Glutamatergic neuron (in vitro differentiated cells): ENCODE data around the gene ABI1. TPM values are rescaled to one million over a fixed set of nuclear protein-coding genes. Genes with fewer than 3 reads are reported as not detected.

Experiments
- DNase-seq: peaks from one replicate; pipeline ENCODE4 v3.0.0; 2022
- H3K27ac Mint-ChIP-seq: one replicate; pipeline ENCODE4 v1.8.0; 2020; ENCODE audit warnings: mild to moderate bottlenecking, mixed read lengths, inconsistent platforms; ENCODE audit not compliant: unreplicated experiment
- H3K27me3 Mint-ChIP-seq: one replicate; pipeline ENCODE4 v1.8.0; 2020; ENCODE audit warnings: mild to moderate bottlenecking, moderate library complexity, mixed read lengths, inconsistent platforms; ENCODE audit not compliant: unreplicated experiment
- H3K36me3 Mint-ChIP-seq: one replicate; pipeline ENCODE4 v1.8.0; 2020; ENCODE audit warnings: mild to moderate bottlenecking, mixed read lengths, inconsistent platforms; ENCODE audit not compliant: unreplicated experiment
- H3K4me1 Mint-ChIP-seq: one replicate; pipeline ENCODE4 v1.8.0; 2020; ENCODE audit warnings: mild to moderate bottlenecking, low read depth, mixed read lengths, inconsistent platforms; ENCODE audit not compliant: unreplicated experiment
- H3K4me3 Mint-ChIP-seq: one replicate; pipeline ENCODE4 v1.8.0; 2020; ENCODE audit warnings: mild to moderate bottlenecking, mixed read lengths, inconsistent platforms; ENCODE audit not compliant: unreplicated experiment
- H3K9me3 Mint-ChIP-seq: one replicate; pipeline ENCODE4 v1.8.0; 2020; ENCODE audit warnings: mild to moderate bottlenecking, moderate library complexity, mixed read lengths, inconsistent platforms; ENCODE audit not compliant: unreplicated experiment
- total RNA-seq: library from RNA; stranded (reverse); fragmentation: NEBNext Ultra II Directional; extraction: Animal tissue kit (Norgen Biotek cat#: 25700); gene quantifications from one replicate; pipeline ENCODE4 v1.2.1, GENCODE V29; 2021; ENCODE audit not compliant: unreplicated experiment
- TF ChIP-seq, protein P1 (sequence below): fragments of 200-600 bp; sonication (generic); IDR thresholded peaks from one replicate; pipeline ENCODE4 v1.5.0; 2021; ENCODE audit not compliant: partially characterized antibody, unreplicated experiment

ABI1 gene
- total RNA-seq, 1 donor from 2014 or later, result 37.3 TPM

GRCh38 chr10:26699631-26700030 lies 161.1 kb downstream of the ABI1 start:
- Mint-ChIP-seq H3K27ac (no peak overlapping the region), H3K36me3 (peaks cover 7% of the 10 kb centered on the region), H3K9me3 (peaks cover 13% of the 10 kb centered on the region), H3K4me1 (peaks cover 7% of the 10 kb centered on the region), H3K27me3 (peaks cover 9% of the 10 kb centered on the region), H3K4me3 (no peak overlapping the region)
- DNase-seq, result no peak
- TF ChIP-seq, protein P1, sequence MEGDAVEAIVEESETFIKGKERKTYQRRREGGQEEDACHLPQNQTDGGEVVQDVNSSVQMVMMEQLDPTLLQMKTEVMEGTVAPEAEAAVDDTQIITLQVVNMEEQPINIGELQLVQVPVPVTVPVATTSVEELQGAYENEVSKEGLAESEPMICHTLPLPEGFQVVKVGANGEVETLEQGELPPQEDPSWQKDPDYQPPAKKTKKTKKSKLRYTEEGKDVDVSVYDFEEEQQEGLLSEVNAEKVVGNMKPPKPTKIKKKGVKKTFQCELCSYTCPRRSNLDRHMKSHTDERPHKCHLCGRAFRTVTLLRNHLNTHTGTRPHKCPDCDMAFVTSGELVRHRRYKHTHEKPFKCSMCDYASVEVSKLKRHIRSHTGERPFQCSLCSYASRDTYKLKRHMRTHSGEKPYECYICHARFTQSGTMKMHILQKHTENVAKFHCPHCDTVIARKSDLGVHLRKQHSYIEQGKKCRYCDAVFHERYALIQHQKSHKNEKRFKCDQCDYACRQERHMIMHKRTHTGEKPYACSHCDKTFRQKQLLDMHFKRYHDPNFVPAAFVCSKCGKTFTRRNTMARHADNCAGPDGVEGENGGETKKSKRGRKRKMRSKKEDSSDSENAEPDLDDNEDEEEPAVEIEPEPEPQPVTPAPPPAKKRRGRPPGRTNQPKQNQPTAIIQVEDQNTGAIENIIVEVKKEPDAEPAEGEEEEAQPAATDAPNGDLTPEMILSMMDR, result no peak

DNA sequence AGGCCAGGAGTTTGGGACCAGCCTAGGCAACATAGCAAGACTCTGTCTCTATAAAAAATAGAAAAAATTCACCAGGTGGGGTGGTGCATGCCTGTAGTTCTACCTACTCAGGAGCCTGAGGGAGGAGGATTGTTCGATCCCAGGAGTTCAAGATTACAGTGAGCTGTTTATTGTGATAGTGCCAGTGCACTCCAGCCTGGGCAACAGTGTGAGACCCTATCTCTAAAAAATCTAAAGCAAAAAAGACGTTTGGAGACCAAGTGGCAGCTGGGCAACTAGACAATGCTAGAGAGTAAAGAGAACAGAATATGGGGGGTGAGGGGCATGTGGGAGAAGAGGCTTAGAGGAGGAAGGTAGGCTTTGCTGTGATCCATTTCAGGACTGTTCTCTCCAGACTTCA lies 161.8 kb downstream of the ABI1 start:
- DNase-seq, result no peak
- H3K27ac Mint-ChIP-seq, result no peak overlapping the region
- TF ChIP-seq, protein P1, result no peak

GRCh38 chr10:26697922-26698608 lies 162.7 kb downstream of the ABI1 start:
- peaks cover 13% of the 10 kb centered on the region for H3K9me3 Mint-ChIP-seq
- TF ChIP-seq, protein P1, result no peak

More for the DNA sequence above, 161.8 kb downstream of the ABI1 start:
- peaks cover 13% of the 10 kb centered on the region for H3K9me3 Mint-ChIP-seq
- H3K4me1 Mint-ChIP-seq, result peaks cover 7% of the 10 kb centered on the region
- H3K4me3 Mint-ChIP-seq, result peak overlapping the region; percentile 99
- H3K27me3 Mint-ChIP-seq, result peaks cover 9% of the 10 kb centered on the region
- peaks cover 7% of the 10 kb centered on the region for H3K36me3 Mint-ChIP-seq

DNA sequence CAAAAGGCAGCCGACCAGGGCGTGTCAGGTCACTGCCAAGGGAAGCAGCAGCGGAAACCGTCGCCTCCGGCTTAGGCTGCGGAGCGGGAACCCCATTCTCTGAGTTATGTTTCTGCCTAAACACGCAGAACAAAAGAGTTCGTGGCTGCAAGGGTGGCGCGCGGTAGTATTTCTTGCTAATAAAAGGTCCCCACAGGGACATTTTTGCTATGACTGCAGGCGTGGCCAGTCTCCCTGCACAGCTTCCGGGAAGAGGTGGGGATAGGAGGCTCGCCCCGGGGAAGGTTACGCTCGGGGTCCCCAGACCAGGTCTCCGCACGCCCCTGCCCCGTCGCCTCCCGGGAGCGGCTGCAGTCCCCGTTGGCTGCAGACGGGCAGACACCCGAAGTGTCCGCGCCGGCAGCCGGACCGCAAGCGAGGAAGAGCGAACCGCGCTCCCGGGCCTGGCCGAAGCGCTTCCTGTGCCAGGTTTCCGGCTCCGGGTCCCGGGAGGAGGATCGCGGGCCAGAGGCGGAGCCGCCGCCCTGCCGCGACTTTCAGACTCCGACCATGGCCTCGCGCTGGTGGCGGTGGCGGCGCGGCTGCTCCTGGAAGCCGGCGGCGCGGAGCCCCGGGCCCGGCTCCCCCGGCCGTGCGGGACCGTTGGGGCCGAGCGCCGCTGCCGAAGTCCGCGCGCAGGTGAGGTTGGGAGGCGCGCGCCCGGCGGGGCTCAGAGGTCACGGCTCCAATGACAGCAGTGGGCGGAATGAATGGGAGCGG lies 163.4 kb downstream of the ABI1 start, which contains the start of gene PDSS1:
PDSS1 (plus strand) TSS at position 539 of the 759 bp plus-strand sequence; CDS start at position 550, 11 bp downstream.
- Mint-ChIP-seq H3K4me1 (peaks cover 7% of the 10 kb centered on the region), H3K36me3 (peaks cover 7% of the 10 kb centered on the region), H3K27ac (peak within 1 kb of the TSS; percentile 92), H3K4me3 (peak within 1 kb of the TSS; percentile 99), H3K9me3 (peaks cover 13% of the 10 kb centered on the region), H3K27me3 (peaks cover 9% of the 10 kb centered on the region)
- TF ChIP-seq, protein P1, result no peak
- peak; percentile 81 for DNase-seq

More at GRCh38 chr10:26697922-26698608, 162.7 kb downstream of the ABI1 start:
- H3K27ac Mint-ChIP-seq, result peak overlapping the region; percentile 84
- no peak for DNase-seq
- peak overlapping the region; percentile 99 for H3K4me3 Mint-ChIP-seq
- H3K4me1 Mint-ChIP-seq, result peaks cover 7% of the 10 kb centered on the region
- H3K27me3 Mint-ChIP-seq, result peaks cover 9% of the 10 kb centered on the region
- H3K36me3 Mint-ChIP-seq, result peaks cover 7% of the 10 kb centered on the region
